GM10266 (cell line): ENCODE measurements around the gene NTSR1.

Experiments
- DNase-seq: peaks from one replicate; pipeline ENCODE4 v3.0.0; 2012; ENCODE audit errors: extremely low spot score
- TF ChIP-seq, protein P1 (sequence below): IDR thresholded peaks from 2 replicates; pipeline ENCODE4 v1.5.1; 2012; ENCODE audit warnings: mild to moderate bottlenecking, low read depth; ENCODE audit not compliant: control insufficient read depth, insufficient read depth; ENCODE audit errors: missing control alignments

Gene NTSR1

DNA sequence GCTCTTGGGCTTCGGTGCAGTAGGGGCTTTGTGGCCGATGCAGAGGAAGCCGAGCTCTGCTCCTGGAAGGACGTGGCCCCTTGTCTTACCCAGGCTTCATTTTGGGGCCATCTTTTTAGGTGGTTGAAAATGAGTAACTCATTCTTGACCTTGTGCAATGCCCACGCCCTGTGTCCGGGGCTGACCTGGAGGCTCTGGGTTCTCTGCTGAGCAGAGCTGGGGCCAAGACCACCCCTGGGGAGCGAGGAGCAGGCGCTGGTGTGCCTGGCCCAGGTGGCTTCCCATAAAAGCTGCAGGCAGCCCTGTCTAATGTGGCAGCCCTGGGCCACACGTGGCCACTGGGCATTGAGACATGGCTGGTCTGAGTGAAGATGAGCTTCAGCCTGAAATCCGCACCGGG, 25.7 kb downstream of the NTSR1 start:
- no peak for DNase-seq
- TF ChIP-seq, protein P1, sequence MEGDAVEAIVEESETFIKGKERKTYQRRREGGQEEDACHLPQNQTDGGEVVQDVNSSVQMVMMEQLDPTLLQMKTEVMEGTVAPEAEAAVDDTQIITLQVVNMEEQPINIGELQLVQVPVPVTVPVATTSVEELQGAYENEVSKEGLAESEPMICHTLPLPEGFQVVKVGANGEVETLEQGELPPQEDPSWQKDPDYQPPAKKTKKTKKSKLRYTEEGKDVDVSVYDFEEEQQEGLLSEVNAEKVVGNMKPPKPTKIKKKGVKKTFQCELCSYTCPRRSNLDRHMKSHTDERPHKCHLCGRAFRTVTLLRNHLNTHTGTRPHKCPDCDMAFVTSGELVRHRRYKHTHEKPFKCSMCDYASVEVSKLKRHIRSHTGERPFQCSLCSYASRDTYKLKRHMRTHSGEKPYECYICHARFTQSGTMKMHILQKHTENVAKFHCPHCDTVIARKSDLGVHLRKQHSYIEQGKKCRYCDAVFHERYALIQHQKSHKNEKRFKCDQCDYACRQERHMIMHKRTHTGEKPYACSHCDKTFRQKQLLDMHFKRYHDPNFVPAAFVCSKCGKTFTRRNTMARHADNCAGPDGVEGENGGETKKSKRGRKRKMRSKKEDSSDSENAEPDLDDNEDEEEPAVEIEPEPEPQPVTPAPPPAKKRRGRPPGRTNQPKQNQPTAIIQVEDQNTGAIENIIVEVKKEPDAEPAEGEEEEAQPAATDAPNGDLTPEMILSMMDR = no peak

DNA sequence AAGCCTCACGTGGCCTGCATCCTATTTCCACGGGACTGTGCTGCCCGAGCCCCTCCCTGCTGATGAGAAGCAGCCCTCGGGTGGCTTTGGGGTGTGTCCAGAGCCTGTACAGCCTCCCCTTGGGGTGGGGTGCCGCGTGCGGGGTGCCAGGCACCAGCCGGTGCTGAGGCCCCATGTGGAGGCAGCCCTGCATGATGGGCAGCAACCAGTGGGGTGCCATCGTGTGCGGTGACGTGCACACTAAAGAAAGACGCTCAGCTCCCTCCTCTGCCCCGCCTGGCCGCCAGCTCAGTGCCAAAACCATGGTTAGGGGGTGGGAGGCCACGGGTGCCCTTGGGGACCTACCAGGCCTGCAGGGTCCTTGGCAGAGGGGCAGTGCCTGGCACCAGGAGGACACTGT, 26.2 kb downstream of the NTSR1 start:
- TF ChIP-seq, protein P1 = no peak
- DNase-seq = no peak

DNA sequence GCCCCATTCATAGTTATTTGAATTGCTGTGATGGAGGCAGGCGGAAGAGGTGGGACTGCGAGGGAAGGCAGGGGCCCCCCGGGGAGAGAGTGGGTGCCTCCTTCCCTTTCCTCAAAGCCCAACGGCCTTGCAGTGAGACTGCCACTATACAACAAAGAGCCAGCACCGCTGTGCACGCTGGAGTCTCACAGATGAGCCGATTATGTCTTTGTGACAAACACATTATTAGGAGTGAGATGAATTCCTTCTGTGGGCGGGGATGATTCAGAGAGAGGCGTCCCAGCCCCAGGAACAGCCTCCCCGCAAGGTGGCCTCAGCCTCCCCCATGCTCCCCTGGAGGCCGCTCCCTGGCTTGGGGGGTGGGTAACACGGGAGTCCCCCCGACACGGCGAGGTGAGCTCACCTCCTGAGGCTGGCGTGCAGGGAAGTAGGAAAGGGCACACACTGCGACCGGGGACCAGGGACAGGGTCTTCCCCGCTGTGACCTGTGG, 26.7 kb downstream of the NTSR1 start:
- TF ChIP-seq, protein P1 = no peak
- DNase-seq = no peak

DNA sequence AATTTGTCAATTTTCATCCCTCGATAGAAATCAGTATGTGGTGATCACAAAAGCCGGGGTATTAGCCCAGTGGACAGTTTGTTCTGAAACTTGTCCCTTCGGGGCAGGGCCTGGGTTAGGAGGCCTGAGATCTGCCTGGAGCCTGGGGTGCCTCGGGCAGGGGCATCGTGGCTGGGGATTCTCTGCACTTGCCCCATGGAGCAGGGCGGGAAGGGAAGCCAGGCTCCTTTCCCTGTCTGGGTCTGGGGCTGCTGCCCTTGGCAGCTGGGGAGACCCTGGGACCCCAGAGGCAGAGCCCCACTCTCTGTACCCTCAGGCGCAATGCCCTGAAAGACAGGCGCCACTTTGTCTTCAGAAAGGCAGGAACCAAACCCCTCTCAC, 27.4 kb downstream of the NTSR1 start:
- DNase-seq = no peak
- TF ChIP-seq, protein P1 = no peak

DNA sequence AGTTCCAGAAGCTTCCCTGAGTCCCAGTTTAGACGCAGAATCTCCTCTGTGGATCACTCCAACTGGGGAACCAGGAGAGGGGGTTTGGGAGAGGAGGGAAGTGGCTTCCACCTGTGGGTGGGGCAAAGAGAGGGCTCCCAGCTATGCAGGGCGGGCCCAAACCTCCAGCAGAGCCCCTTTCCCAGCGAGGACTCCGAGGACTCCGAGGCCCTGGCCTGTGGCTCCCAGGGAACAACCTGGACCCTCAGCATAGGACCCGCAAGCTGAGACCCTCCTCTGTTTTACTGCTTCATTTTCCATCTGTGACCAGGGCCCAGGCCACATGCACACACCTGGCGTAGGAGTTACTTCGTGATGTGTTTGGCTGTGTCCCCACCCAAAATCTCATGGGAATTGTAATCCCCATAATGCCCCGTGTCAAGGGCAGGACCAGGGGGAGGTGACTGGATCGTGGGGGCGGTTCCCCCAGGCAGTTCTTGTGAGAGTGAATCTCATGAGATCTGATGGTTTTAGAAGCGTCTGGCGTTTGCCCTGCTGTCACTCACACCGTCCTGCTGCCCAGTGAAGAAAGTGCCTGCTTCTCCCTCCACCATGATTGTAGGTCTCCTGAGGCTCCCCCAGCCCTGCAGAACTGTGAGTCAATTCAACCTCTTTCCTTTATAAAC, 27.9 kb downstream of the NTSR1 start:
- no peak for DNase-seq
- TF ChIP-seq, protein P1 = no peak

DNA sequence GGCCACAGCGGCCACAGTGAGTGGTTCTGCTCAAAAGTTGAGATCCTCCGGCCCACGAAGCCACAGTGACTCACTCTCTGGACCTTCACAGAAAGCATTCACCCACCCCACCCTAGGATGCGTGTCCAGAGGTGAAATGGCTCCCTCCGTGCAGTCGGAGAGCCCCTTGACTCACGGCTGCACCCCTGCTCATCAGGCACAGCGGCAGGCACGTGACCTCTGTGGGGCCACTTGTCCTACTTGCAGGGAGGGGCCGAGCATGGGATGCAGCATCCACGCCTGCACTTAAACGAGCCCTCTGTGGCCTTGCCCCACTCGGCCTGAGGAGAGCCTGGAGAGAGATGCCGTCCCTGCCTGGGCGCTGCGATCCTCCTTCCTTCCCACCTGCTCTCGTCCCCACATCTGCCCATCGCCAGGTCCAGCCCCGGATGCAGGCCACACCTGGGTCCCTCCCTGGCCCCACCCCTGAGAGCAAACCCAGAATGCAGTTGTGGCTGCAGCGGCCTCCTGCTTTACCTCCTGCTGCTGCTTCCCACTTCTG, 28.7 kb downstream of the NTSR1 start:
- TF ChIP-seq, protein P1 = no peak

More for the DNA sequence above, 28.7 kb downstream of the NTSR1 start:
- no peak for DNase-seq
